Epithelial cell of proximal tubule (primary cell): ENCODE measurements around the gene MYO18B. TPM values are rescaled to one million over a fixed set of nuclear protein-coding genes. Genes with fewer than 3 reads are reported as not detected.

ENCODE experiments used
- DNase-seq: peaks from one replicate; pipeline ENCODE4 v3.0.0-alpha.2; 2011; ENCODE audit warnings: low read depth
- H3K4me3 ChIP-seq: 2 replicates; pipeline ENCODE4 v1.5.1; 2011; ENCODE audit warnings: low read depth, mild to moderate bottlenecking, low read length
- CTCF ChIP-seq: conservative IDR thresholded peaks from 2 replicates; pipeline ENCODE4 v1.5.1; 2012; ENCODE audit warnings: low read depth, mild to moderate bottlenecking, low read length
- total RNA-seq: library from RNA; depleted of rRNA; stranded (reverse); fragments of >200 nt; gene quantifications from 2 replicates; pipeline ENCODE4 v1.2.3, GENCODE V29; 2015

MYO18B gene
- total RNA-seq, 1 donor from 2014 or later = not detected

DNA sequence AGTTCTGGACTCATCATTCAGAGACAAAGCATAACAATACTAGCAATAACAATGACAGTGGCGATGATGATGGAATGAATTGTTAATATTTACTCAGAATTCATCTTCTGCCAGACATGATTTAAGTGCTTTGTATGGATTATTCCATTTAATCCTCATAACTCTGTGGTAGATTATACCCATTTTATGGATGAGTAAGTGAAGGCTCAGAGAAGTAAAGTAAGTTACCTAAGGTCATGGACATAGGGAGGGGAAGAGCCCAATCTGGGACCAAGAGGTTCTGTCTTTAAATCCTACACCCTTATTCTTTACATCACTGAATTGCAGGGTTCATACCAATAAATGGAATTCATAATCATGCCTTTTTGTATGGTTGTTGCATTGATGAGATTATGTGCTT, 72.7 kb downstream of the MYO18B start:
- DNase-seq = no peak
- no peak for TF ChIP-seq CTCF
- H3K4me3 ChIP-seq = no peak overlapping the region

- no peak for DNase-seq
- TF ChIP-seq CTCF = no peak
- H3K4me3 ChIP-seq = no peak overlapping the region
Observed at GRCh38 chr22:25815561-25815960, 73.6 kb downstream of the MYO18B start.

- no peak for TF ChIP-seq CTCF
- H3K4me3 ChIP-seq = no peak overlapping the region
- DNase-seq = no peak
Observed at GRCh38 chr22:25816522-25817059, 74.6 kb downstream of the MYO18B start.

- no peak overlapping the region for H3K4me3 ChIP-seq
- DNase-seq = no peak
- no peak for TF ChIP-seq CTCF
Observed at GRCh38 chr22:25817092-25817943, 75.3 kb downstream of the MYO18B start.

GRCh38 chr22:25818541-25818940, 76.6 kb downstream of the MYO18B start:
- TF ChIP-seq CTCF = no peak
- DNase-seq = no peak

GRCh38 chr22:25822344-25822743, 80.4 kb downstream of the MYO18B start:
- no peak for TF ChIP-seq CTCF
- H3K4me3 ChIP-seq = no peak overlapping the region
- no peak for DNase-seq

More at GRCh38 chr22:25818541-25818940, 76.6 kb downstream of the MYO18B start:
- H3K4me3 ChIP-seq = no peak overlapping the region
